Keratinocyte (primary cell): ENCODE data around the gene CSNK1G2. TPM values are rescaled to one million over a fixed set of nuclear protein-coding genes. Genes with fewer than 3 reads are reported as not detected.

Experiments used
- DNase-seq: peaks from one replicate; pipeline ENCODE4 v3.0.0-alpha.2; 2011; ENCODE audit warnings: low read depth, missing footprints, low spot score
- FAIRE-seq: peaks from 2 replicates; lab custom pipeline; 2011; peaks lifted over from hg19 to GRCh38; lab: Jason Lieb, UNC
- H2AFZ ChIP-seq: 2 replicates; pipeline ENCODE4 v1.6.0; 2012; ENCODE audit warnings: low read length, control low read depth, inconsistent platforms; ENCODE audit not compliant: control insufficient read depth
- H3K27ac ChIP-seq: 2 replicates; pipeline ENCODE4 v1.5.1; 2011; ENCODE audit warnings: low read length; ENCODE audit not compliant: control insufficient read depth, insufficient read depth
- H3K27me3 ChIP-seq: 3 replicates; pipeline ENCODE4 v1.6.0; 2011; ENCODE audit warnings: low read length; ENCODE audit not compliant: control insufficient read depth, insufficient read depth; ENCODE audit errors: extremely low read depth
- H3K36me3 ChIP-seq, 2 experiments: 2 replicates in 1 of 2; 3 replicates in 1 of 2; pipeline ENCODE4 v1.5.1; 2011; ENCODE audit warnings: low read length in 2 of 2, mild to moderate bottlenecking in 1 of 2; ENCODE audit not compliant: control insufficient read depth in 2 of 2, insufficient read depth in 2 of 2; ENCODE audit errors: extremely low read depth in 1 of 2
- H3K4me1 ChIP-seq: 3 replicates; pipeline ENCODE4 v1.5.1; 2011; ENCODE audit warnings: low read length; ENCODE audit not compliant: control insufficient read depth, insufficient read depth; ENCODE audit errors: extremely low read depth
- H3K4me2 ChIP-seq: 3 replicates; pipeline ENCODE4 v1.6.0; 2011; ENCODE audit warnings: low read depth, low read length; ENCODE audit not compliant: control insufficient read depth, insufficient read depth; ENCODE audit errors: extremely low read depth
- H3K4me3 ChIP-seq, 3 experiments: fragments of 200-600 bp in 1 of 3; sonication (generic) in 1 of 3; 2 replicates in 2 of 3; 3 replicates in 1 of 3; pipeline ENCODE4 v1.5.1; 2011 to 2016; ENCODE audit warnings: low read length in 3 of 3, mild to moderate bottlenecking in 3 of 3, control low read depth in 2 of 3, inconsistent platforms in 1 of 3, low read depth in 1 of 3, mixed read lengths in 1 of 3, mixed run types in 1 of 3, moderate library complexity in 1 of 3; ENCODE audit not compliant: control insufficient read depth in 2 of 3, insufficient read depth in 2 of 3; ENCODE audit errors: extremely low read depth in 1 of 3
- H3K79me2 ChIP-seq: 2 replicates; pipeline ENCODE4 v1.6.0; 2012; ENCODE audit warnings: low read length; ENCODE audit not compliant: control insufficient read depth, insufficient read depth
- H3K9ac ChIP-seq: 3 replicates; pipeline ENCODE4 v1.6.0; 2011; ENCODE audit warnings: low read length; ENCODE audit not compliant: control insufficient read depth, insufficient read depth; ENCODE audit errors: extremely low read depth
- H3K9me1 ChIP-seq: 3 replicates; pipeline ENCODE4 v1.6.0; 2011; ENCODE audit warnings: low read length; ENCODE audit not compliant: control insufficient read depth, insufficient read depth; ENCODE audit errors: extremely low read depth
- H3K9me3 ChIP-seq: 2 replicates; pipeline ENCODE4 v1.5.1; 2012; ENCODE audit warnings: low read depth, low read length; ENCODE audit not compliant: control insufficient read depth
- H4K20me1 ChIP-seq: 3 replicates; pipeline ENCODE4 v1.6.0; 2011; ENCODE audit warnings: low read length; ENCODE audit not compliant: control insufficient read depth, insufficient read depth; ENCODE audit errors: extremely low read depth
- EZH2 ChIP-seq: IDR thresholded peaks from one replicate; pipeline ENCODE4 v1.6.1; 2012; ENCODE audit warnings: inconsistent platforms, mild to moderate bottlenecking, low read length, moderate library complexity
- dilution Hi-C: fragments of 300-500 bp; cut with MboI; formaldehyde crosslinking; loops from one replicate; pipeline ENCODE4 v1.7.0; 2020; ENCODE audit warnings: low sequenced_read_pairs; ENCODE audit not compliant: extremely low pct_ligation_motif_present
- polyA plus RNA-seq, 5 experiments: library from polyadenylated mRNA; depleted of rRNA in 3 of 5; stranded (reverse) in 3 of 5; stranded (forward) in 1 of 5; unstranded in 1 of 5; fragments of >200 nt; gene quantifications; 1 replicate in 1 of 5; 2 replicates in 3 of 5; 3 replicates in 1 of 5; pipeline versions ENCODE4 v1.2.1 to v1.2.3, GENCODE V29; 2011 to 2012; ENCODE audit warnings: missing spikeins in 2 of 5, low read depth in 1 of 5, low replicate concordance in 1 of 5
- TF ChIP-seq, protein P1 (sequence below), 3 experiments: IDR thresholded peaks in 1 of 3; conservative IDR thresholded peaks in 1 of 3; optimal IDR thresholded peaks in 1 of 3; 2 replicates in 2 of 3; 3 replicates in 1 of 3; pipeline versions ENCODE3 to v1.5.1; 2011; ENCODE audit warnings: low read length in 3 of 3, mild to moderate bottlenecking in 3 of 3, moderate library complexity in 2 of 3, control low read depth in 1 of 3, inconsistent platforms in 1 of 3; ENCODE audit not compliant: insufficient read depth in 2 of 3; ENCODE audit errors: extremely low read depth in 1 of 3

Gene CSNK1G2
- polyA plus RNA-seq, 1 donor (not counting 4 experiments of a cell fraction or from before 2014, with no cell fraction given): 34.9 TPM

DNA sequence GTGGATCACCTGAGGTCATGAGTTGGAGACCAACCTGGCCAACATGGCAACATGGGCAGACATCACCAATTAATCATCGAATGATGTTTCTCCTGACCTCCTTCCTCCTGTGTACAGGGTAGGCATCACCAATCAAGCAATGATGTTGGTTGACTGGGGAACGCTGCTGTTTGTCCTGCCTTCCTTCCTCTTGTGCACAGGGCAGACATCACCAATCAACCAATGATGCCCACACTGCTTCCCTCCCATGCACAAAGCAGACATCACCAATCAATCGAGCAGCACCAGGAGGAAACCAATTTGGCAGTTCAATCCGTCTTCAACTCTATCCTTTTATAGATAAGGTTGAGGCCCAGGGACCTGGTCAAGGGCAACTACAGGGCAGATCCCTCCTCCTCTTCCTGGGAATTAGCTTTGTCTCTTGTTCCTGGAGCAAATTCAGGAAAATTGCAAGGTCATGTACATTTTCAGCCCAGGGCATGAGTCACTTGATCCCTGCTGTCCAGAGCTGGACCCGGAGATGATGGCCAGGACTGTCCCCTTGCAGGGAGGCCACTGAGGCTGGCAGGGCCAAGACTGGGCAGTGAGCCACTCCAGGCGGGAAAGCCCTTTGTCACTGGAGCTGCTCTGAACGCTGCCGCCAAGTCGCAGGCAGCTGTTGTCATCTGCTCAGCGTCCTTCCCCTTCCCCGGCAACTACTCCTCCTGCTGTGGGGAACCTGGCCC lies 5.3 kb upstream of the CSNK1G2 start:
- no peak overlapping the region for H2AFZ ChIP-seq
- no peak overlapping the region for H3K4me3 ChIP-seq
- no peak overlapping the region for H3K9ac ChIP-seq
- peaks cover 11% of the 10 kb centered on the region for H3K4me1 ChIP-seq
- DNase-seq (no peak), FAIRE-seq (no peak)
- H3K27me3 ChIP-seq: no peaks in the 10 kb centered on the region
- no peak overlapping the region for H3K27ac ChIP-seq
- H3K79me2 ChIP-seq: no peaks in the 10 kb centered on the region
- H3K9me1 ChIP-seq: no peaks in the 10 kb centered on the region
- H3K36me3 ChIP-seq: no peaks in the 10 kb centered on the region
- H3K4me2 ChIP-seq: no peak overlapping the region
- TF ChIP-seq EZH2: no peak
- TF ChIP-seq, protein P1, sequence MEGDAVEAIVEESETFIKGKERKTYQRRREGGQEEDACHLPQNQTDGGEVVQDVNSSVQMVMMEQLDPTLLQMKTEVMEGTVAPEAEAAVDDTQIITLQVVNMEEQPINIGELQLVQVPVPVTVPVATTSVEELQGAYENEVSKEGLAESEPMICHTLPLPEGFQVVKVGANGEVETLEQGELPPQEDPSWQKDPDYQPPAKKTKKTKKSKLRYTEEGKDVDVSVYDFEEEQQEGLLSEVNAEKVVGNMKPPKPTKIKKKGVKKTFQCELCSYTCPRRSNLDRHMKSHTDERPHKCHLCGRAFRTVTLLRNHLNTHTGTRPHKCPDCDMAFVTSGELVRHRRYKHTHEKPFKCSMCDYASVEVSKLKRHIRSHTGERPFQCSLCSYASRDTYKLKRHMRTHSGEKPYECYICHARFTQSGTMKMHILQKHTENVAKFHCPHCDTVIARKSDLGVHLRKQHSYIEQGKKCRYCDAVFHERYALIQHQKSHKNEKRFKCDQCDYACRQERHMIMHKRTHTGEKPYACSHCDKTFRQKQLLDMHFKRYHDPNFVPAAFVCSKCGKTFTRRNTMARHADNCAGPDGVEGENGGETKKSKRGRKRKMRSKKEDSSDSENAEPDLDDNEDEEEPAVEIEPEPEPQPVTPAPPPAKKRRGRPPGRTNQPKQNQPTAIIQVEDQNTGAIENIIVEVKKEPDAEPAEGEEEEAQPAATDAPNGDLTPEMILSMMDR (optimal IDR thresholded peaks at IDR 0.05 in 1 of 3, IDR thresholded peaks at IDR 0.05 in 1 of 3, conservative IDR thresholded peaks at IDR 0.05 in 1 of 3; ENCODE audit: extremely low read depth in 1 of 3, insufficient read depth in 2 of 3, low read length in 3 of 3): no peak
- dilution Hi-C loops: no loop called here
- H4K20me1 ChIP-seq: no peaks in the 10 kb centered on the region
- H3K9me3 ChIP-seq: peaks cover 4% of the 10 kb centered on the region

DNA sequence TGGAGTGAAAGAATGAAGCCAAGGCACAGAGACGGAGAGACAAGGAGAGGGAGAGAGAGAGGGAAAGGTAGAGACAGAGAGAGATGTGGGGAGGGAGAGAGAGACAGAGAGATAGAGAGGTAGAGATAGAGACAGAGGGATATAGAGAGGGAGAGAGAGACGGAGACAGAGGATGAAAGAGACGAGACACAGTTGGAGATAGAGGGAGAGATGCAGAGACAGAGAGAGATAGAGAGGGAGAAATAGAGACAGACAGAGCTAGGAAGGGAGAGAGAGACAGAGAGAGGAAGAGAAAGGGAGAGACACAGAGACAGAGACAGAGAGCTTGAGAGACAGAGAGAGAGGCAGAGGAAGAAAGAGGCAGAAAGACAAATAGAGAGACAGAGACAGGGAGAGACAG lies 4.5 kb upstream of the CSNK1G2 start:
- peaks cover 4% of the 10 kb centered on the region for H3K9me3 ChIP-seq
- peaks cover 11% of the 10 kb centered on the region for H3K4me1 ChIP-seq

More for the DNA sequence above, 4.5 kb upstream of the CSNK1G2 start:
- Histone ChIP-seq H3K4me2 (no peak overlapping the region), H4K20me1 (no peaks in the 10 kb centered on the region), H3K9ac (no peak overlapping the region), H3K36me3 (no peaks in the 10 kb centered on the region), H3K27me3 (no peaks in the 10 kb centered on the region), H2AFZ (no peak overlapping the region), H3K79me2 (peaks cover under 1% of the 10 kb centered on the region), H3K27ac (no peak overlapping the region), H3K4me3 (no peak overlapping the region), H3K9me1 (no peaks in the 10 kb centered on the region)
- DNase-seq: no peak
- no peak for FAIRE-seq
- TF ChIP-seq, protein P1 (optimal IDR thresholded peaks at IDR 0.05 in 1 of 3, IDR thresholded peaks at IDR 0.05 in 1 of 3, conservative IDR thresholded peaks at IDR 0.05 in 1 of 3; ENCODE audit: extremely low read depth in 1 of 3, insufficient read depth in 2 of 3, low read length in 3 of 3): no peak
- TF ChIP-seq EZH2: no peak
- dilution Hi-C loops: no loop called here
